HG03045 (cell line): ENCODE results near the gene SHANK2.

Source experiments
- ATAC-seq: cut with Tn5 transposase; IDR thresholded peaks from one replicate; pipeline ENCODE4 v1.9.1; 2021; ENCODE audit warnings: mild to moderate bottlenecking, moderate library complexity; ENCODE audit not compliant: unreplicated experiment

Gene SHANK2

GRCh38 chr11:71269603-71270511, 17.5 kb upstream of the SHANK2 start:
- no peak for ATAC-seq

GRCh38 chr11:71268706-71269321, 16.4 kb upstream of the SHANK2 start:
- no peak for ATAC-seq

- ATAC-seq: no peak
Observed at GRCh38 chr11:71267807-71268421, 15.5 kb upstream of the SHANK2 start.

- no peak for ATAC-seq
Observed at GRCh38 chr11:71266114-71266833, 13.9 kb upstream of the SHANK2 start.

GRCh38 chr11:71265559-71266092, 13.2 kb upstream of the SHANK2 start:
- ATAC-seq: no peak

GRCh38 chr11:71263386-71263785, 11.0 kb upstream of the SHANK2 start:
- no peak for ATAC-seq

GRCh38 chr11:71255800-71256479, 3.6 kb upstream of the SHANK2 start:
- no peak for ATAC-seq

- ATAC-seq: no peak
Observed at GRCh38 chr11:71255323-71255722, 2.9 kb upstream of the SHANK2 start.

- ATAC-seq: no peak
Observed at GRCh38 chr11:71253794-71254193, 1.4 kb upstream of the SHANK2 start.

GRCh38 chr11:71252770-71253730, 673 bp upstream of the SHANK2 start:
- no peak for ATAC-seq

- no peak for ATAC-seq
Observed at GRCh38 chr11:71251761-71252268, 562 bp downstream of the SHANK2 start.

- no peak for ATAC-seq
Observed at GRCh38 chr11:71251151-71251721, 1.1 kb downstream of the SHANK2 start.

GRCh38 chr11:71250523-71251150, 1.7 kb downstream of the SHANK2 start:
- ATAC-seq: no peak

- ATAC-seq: no peak
Observed at GRCh38 chr11:71249301-71249700, 3.1 kb downstream of the SHANK2 start.

GRCh38 chr11:71248656-71249055, 3.7 kb downstream of the SHANK2 start:
- no peak for ATAC-seq

GRCh38 chr11:71248251-71248570, 4.2 kb downstream of the SHANK2 start:
- ATAC-seq: no peak

- no peak for ATAC-seq
Observed at GRCh38 chr11:71247551-71248250, 4.7 kb downstream of the SHANK2 start.

GRCh38 chr11:71246559-71246958, 5.8 kb downstream of the SHANK2 start:
- no peak for ATAC-seq
